ENCODE results near the gene COPS8.

Gene COPS8

DNA sequence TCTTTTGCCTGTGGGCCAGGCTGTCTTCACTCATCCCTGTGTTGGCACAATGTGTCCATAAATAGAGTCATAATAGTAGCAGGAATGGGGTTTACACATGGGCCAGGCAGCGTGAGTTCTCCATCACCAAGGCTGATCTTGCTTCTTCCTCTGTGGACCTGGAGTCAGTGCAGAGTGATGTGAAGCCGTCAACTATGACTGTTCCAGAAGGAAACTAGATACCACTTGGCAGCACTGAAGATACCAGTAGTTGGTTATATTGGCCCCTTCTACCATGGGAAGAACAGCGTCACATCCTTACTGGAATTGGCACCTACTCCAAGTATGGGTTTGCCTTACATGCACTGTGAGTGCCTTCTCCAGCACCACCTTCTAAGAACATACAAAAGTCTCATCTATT is 30.2 kb downstream of the COPS8 start:
- no peak overlapping the region for H3K4me3 ChIP-seq (ENCODE audit: low read length)
- TF ChIP-seq, protein P1, sequence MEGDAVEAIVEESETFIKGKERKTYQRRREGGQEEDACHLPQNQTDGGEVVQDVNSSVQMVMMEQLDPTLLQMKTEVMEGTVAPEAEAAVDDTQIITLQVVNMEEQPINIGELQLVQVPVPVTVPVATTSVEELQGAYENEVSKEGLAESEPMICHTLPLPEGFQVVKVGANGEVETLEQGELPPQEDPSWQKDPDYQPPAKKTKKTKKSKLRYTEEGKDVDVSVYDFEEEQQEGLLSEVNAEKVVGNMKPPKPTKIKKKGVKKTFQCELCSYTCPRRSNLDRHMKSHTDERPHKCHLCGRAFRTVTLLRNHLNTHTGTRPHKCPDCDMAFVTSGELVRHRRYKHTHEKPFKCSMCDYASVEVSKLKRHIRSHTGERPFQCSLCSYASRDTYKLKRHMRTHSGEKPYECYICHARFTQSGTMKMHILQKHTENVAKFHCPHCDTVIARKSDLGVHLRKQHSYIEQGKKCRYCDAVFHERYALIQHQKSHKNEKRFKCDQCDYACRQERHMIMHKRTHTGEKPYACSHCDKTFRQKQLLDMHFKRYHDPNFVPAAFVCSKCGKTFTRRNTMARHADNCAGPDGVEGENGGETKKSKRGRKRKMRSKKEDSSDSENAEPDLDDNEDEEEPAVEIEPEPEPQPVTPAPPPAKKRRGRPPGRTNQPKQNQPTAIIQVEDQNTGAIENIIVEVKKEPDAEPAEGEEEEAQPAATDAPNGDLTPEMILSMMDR (conservative IDR thresholded peaks at IDR 0.05; ENCODE audit: low read length), result no peak
- DNase-seq (ENCODE audit: low read depth), result no peak

DNA sequence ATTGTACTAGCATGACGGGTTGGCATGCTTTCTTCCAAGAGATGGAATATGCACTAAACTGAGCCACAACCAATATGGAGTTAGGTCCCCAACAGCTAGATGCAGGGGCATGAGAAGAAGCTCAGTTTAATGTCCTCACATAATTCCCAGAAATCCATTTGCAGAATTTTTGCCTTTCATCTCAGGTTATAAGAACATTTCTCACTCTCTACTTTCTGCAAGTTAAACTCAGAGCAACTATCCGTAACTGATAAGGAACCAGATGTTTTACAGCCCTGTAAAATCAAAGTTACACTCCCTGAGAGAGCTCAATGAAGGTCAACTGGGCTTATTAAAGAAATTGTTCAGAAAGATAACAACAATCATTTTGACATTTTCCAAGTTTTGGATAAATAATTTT is 30.7 kb downstream of the COPS8 start:
- no peak overlapping the region for H3K4me3 ChIP-seq (ENCODE audit: low read length)
- TF ChIP-seq, protein P1 (conservative IDR thresholded peaks at IDR 0.05; ENCODE audit: low read length), result no peak
- DNase-seq (ENCODE audit: low read depth), result no peak

DNA sequence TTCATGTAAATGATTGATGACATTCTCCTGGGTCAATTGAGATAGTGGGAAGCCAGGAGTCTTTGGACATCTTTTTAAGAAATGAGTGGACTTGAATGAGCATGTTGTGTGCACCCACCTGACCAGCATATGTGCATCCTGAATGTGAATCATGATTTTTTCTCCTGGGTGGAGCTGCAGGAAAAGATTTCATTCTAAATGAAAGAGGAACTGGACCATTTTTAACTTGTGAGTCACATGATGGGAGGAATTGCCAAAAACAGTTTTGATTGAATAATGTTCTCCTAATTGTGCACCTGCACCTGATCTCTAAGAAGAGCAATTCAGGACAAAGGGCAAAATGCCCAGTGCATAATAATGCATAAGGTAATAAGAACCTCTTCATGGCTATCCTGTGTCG is 32.3 kb downstream of the COPS8 start:
- H3K4me3 ChIP-seq (ENCODE audit: low read length), result no peak overlapping the region
- peak; percentile 57 for DNase-seq (ENCODE audit: low read depth)
- TF ChIP-seq, protein P1 (conservative IDR thresholded peaks at IDR 0.05; ENCODE audit: low read length), result no peak

DNA sequence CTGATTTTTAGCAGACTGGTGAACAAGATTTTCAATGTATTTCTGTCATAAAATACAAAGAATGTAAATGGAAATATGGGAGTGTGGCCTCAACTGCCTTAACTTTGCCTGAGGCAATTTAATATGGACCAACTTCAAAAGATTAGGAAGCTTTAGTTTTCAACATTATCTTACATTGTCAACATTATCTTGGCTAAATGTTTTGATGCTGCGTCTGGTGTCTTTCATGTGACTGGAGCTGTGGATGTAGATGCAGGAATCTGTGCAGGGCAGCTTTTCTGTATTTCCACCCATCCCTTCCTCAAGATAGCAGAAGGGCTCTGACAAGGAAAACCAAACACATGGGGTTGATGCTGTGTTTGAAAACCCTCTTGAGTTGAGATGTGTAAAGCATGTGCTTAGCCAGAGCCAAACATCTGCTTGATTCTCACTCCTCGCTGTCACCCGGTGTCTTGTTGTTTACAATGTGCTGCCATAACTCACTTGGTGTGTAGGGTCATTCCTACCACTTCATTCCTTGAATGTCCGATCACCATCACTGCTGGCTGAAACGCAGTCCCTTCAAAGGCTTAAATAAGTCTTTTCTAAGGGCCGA is 33.0 kb downstream of the COPS8 start:
- H3K4me3 ChIP-seq (ENCODE audit: low read length), result no peak overlapping the region
- DNase-seq (ENCODE audit: low read depth), result no peak
- TF ChIP-seq, protein P1 (conservative IDR thresholded peaks at IDR 0.05; ENCODE audit: low read length), result no peak

DNA sequence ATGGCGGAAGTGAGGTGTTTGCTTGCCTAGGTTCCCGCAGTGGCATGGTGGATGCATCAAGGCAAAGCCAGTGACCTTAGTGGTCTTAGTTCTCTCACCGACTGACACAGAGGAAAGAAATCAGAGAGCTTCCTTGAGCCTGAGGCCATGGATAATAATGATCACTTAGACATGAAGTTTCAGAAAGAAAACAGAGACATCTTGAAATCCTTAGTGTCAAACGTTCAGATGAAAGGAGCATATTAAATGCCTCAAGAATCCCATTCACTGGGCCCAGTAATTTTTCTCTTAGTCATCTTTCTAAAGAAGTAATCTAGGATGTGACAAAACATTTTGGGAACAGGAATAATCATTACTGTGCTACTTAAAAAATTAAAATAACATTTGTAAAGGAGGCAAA is 35.2 kb downstream of the COPS8 start:
- H3K4me3 ChIP-seq (ENCODE audit: low read length), result no peak overlapping the region
- peak; percentile 41 for DNase-seq (ENCODE audit: low read depth)
- TF ChIP-seq, protein P1 (conservative IDR thresholded peaks at IDR 0.05; ENCODE audit: low read length), result no peak

DNA sequence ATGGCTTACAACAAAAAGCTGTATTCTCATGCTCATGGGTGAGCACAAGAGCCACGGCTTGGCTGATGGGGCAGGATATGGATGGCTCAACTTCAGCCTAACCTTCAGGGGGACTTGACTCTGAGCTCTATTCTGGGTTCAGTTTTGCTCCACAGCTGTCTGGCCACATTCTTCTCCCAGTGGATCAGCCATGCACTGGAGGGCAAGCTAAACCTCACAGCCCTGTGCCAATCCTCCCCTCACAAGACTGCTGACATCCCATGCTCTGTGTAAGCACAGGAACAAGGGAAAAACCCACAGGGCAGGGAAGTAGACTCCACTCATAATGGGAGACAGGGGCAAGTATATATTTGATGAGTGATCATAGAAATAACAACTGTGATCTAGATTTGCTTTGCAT is 35.6 kb downstream of the COPS8 start:
- no peak overlapping the region for H3K4me3 ChIP-seq (ENCODE audit: low read length)
- TF ChIP-seq, protein P1 (conservative IDR thresholded peaks at IDR 0.05; ENCODE audit: low read length), result no peak
- DNase-seq (ENCODE audit: low read depth), result no peak

DNA sequence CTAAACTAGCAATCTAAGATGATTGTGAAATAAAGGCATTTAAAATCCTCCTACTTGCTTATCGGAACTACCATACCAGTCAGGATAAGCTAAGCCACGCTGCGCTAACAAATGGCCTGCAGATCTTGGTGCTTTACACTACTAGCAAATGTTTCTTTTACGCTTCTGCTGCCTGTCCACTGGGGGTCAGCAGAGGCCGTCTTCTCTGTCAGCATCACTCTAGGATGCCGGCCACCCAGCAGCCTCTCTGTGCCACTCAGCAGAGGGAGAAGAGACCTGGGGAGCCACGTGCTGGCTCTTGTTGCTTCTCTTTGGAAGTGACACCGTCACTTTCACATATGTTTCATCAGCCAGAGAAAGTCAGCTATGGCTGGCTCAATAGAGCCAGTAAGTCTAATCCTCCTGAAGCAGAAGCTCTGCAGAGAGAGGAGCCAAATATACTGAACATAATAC is 36.6 kb downstream of the COPS8 start:
- DNase-seq (ENCODE audit: low read depth), result peak; percentile 87
- TF ChIP-seq, protein P1 (conservative IDR thresholded peaks at IDR 0.05; ENCODE audit: low read length), result peak; percentile 90
- H3K4me3 ChIP-seq (ENCODE audit: low read length), result no peak overlapping the region
